Activated naive CD4-positive, alpha-beta T cell (primary cell): Measurements from ENCODE around the gene ATF6B.
"Not testable (repeated sequence)": the region's sequence is repeated elsewhere in the genome, so short reads cannot be mapped to it uniquely, and the experiment has no call there.

Source experiments
- DNase-seq, 4 experiments: peaks; one replicate each; lab custom pipeline; 2025; lab: John Stamatoyannopoulos, UW

ATF6B gene

DNA sequence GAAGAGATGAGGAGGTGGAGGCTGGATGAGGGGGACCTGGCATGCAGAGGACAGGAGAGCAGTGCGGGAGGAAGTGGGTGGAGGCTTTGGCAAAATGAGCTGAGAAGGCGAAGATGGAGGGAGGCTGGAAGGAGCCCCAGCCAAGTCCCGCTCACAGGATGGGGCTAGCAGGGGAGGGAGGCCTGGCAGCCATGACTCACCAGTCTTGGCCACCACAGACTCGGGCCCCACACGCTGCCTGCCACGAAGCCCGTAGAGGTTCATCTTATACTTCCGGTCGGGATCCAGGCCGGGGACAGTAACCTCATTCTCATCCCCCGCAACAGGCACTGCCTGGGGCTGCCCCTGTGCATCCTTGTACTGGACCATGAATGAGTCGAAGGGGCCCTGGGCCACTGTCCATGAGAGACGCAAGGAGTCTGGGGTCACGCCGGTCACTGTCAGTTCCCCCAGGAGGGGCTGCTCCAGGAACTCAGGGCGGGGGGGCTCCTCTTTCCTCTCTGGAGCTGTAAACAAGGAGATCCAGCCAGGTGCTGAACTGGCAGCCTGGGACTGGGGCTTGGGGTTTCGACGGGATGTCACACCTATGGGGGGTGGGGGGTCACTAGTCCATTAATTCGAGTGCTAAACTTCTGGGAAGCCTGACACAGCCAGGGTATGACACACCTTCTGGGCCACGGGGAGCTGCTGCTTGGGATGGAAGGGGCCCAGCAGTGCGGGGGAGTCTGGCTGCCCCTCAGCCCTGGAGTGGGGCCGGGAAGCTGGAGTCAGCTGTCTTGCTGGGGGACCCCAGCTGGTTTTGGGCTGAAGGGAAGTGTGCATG, 46.7 kb downstream of the ATF6B start:
- no peak for DNase-seq

DNA sequence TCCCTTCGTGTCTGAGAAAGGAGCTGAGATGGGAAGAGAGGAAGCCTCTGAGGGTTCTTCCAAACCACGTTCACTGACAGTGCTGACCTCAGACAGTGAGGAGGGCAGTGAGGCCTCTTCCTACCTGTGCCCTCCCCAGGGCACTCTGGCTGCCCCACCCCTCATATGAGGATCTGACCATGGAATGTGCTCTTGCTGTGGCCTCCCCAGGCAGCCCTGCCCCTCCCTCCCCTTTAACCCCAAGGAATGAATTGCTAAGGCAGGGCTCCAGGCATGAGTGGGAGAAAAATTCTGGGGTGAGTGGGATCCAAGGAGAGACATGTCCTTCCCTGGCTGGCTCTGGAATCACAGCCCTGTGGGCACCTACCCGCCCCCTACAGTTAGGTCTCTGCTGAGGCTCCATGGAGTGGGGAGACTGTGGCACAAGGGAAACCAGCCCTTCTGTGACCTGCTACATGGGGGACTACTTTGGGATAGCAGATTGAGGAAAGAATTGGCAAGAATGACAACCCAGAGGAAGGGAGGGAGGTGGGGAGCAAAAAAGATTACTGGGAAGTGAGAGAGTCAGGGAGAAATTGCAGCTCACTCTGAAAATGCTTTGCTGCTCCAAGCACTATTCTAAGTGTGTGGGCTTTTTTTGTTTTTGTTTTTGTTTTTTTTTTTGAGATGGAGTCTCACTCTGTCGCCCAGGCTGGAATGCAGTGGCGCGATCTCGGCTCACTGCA, 48.3 kb downstream of the ATF6B start:
- no peak for DNase-seq

DNA sequence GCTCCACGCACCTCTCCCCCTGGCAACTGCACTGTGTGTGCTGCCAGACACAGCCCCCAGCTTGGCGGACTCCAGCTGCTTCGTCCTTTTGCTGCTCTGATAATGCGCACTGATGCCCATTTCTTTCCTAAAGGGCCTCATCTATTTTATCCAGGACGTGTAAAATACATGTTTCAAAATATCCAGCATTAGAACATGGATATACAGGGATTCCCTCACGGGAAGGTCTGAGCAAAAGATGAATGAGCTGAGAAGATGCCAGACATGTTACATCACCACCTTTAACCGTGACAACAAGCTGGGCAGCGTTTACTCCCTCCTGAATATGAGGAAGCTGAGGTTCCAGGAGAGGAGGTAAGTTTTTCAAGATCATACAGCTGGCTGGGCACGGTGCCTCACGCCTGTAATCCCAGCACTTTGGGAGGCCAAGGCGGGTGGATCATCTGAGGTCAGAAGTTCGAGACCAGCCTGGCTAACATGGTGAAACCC, 51.7 kb downstream of the ATF6B start:
- no peak for DNase-seq

DNA sequence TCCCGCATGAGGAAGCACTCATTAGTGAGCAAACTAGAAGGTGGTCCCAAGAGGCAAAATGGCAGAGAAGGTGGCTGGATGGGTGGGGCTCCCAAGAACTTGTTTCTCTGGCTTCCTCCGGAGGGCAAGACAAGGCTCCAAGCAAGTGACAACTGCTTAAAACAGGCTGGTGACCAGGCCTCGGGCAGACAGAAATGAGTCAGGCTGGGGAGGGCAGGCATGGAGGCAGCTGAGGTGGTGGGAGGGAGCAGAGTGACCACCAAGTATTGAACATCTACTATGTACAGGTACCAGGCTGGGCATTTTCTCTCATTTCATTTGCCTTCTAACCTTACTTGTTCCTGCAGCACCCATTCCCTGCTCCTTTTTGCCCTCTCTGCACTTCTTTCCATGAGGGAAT, 52.3 kb downstream of the ATF6B start:
- no peak for DNase-seq

DNA sequence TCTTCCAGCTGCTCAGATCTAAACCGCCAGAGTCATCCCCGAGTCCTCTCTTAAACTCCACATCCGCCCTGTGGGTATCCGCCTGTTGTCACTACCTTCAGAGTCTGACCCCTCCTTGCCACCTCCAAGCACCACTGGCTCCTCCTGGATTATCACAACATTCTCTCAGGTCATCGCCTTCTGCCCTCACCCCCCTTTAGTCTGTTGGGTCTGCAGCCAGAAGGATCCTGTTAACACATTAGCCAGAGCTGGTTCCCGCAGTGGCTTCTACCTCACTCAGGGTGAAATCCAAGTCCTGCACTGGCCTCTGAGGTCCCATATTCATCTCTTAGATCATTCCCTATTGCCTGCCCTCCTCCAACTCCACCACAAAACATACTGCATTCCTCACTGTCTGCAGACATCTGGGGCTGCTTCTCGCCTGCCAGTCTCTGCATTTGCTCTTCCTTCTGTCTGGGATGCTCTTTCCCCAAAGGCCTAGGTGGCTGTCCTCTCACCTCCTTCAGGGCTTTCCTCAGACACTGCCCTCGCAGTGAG, 53.0 kb downstream of the ATF6B start:
- no peak for DNase-seq

DNA sequence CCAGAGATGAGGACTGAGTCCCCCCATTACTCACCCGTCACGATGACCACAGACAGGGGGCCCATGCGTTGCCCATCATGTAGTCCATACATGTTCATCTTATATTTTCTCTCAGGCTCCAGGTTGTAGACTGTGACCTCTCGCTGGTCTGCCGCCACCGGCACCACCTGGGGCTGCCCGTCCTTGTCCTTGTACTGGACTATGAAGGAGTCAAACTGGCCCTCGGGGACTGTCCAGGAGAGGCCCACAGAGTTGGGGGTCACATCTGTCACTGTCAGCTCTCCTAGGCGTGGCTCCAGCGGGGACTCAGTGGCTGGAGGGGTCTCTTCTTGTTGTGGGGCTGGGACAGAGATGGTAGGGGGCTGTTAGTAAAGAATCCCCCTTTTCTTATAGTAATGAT, 54.4 kb downstream of the ATF6B start:
- DNase-seq = no peak

DNA sequence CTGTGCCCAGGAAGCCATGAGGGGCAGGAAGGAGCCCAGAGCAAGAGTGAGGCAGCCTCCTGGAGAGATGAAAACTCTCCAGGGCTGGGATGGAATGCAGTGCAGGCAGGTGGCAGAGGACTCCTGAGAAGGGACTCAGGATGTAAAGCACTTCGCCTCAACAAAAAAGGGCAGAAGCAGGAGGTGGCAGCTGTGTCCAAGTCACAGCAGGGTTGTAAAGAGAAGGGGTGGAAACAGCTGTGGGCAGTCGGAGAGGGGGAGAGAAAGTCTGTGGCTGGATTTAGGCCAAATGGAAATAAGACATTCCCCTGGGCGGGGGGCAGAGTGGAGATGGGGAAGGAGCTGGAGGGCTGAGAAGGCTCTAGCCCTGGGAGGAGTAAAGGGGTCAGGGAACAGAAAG, 54.9 kb downstream of the ATF6B start:
- DNase-seq = no peak

DNA sequence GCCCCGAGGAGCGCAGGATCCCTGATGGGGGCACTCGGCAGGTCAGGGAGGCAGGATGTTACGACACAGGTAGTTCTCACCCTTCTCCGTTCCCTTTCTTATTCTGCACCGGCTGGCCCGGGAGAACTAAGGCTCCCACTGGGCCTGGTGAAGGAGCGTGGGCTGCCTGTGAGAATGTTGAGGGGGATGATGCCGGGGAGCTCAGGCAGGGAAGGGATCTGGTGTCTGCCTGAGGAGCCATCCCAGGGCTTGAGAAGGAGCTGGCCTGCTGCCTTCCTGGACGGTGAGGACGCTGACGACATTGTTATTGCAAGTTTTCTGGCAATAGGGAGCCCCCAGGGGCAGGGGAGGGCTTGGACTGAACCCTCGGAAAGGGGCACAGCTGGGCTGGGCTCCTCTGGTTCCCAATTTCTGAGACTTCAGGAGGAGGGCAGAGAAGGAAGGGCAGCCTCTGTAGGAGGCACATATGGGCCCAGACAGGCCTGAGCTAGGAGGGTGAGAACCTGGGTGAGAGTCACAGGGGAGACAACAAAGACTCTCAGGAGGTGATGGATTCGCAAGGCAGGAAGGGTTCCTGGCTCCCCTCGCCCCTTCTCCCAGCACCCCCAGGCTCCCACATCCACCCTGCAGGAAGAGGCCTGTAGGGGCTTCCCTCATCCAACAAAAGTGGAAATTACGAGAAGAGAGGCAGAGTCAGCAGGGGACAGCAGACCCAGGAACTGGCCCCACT, 57.1 kb downstream of the ATF6B start:
- no peak for DNase-seq

DNA sequence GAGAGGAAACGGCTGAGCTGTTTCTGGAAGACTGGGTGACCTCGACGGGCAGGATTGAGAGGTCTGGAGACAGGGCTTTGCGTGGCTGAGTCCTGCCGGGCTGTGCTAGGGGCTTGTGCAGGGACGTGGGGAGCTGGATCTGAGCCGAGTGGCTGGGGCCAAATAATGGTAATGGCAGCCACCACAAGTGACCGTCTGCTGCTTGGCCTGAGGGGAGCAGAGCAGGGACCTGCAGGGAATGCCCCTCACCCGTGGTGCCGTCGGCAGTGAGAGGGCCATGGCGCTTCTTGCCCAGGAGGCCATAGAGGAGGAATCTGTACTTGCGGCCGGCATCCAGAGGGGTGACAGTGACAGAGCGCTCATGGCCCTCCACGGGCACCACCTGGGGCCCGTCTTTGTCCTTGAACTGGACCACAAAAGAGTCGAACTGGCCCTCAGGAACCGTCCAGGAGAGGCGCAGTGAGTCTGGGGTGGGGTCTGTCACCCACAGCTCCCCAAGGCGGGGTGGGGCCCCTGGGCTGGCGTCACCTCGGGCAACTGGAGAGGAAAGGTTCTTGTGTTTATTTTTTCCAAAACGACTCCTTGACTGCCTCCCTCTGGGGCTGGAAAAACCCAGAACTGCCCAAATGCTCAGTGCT, 58.0 kb downstream of the ATF6B start:
- DNase-seq = no peak

DNA sequence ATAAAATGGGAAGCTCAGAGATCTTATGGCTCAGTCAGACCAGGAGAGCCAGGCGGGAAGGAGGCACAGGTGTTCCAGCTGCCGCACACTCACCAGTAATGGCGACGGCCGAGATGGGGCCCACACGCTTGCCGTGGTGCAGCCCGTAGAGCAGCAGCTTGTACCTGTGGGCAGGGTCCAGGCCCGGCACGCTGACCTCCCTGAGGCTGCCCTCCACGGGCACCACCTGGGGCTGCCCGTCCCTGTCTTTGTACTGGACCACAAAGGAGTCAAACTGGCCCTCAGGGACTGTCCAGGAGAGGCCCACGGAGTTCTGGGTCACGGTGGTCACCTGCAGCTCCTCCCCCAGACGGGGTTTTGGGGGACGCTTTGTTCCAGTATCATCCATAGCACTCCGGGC, 58.6 kb downstream of the ATF6B start:
- DNase-seq = no peak

DNA sequence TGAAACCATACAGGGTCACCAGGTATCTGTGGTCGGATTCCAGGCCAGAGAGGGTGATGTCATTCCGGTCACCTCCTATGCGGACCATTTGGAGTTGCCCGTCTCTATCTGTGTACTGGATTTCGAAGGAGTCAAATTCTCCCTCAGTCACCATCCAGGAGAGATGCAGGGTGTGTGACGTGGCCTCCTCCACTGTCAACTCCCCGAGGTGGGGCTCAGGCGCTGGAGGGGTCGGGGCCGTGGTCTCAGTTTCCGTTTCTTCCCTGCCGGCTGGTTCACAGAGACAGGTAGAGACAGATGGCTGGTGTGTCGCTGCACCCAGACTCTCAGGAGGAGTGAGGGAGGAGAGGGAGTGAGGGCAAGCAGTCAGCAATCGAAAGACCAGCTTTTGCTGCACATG, 59.2 kb downstream of the ATF6B start:
- DNase-seq = no peak

DNA sequence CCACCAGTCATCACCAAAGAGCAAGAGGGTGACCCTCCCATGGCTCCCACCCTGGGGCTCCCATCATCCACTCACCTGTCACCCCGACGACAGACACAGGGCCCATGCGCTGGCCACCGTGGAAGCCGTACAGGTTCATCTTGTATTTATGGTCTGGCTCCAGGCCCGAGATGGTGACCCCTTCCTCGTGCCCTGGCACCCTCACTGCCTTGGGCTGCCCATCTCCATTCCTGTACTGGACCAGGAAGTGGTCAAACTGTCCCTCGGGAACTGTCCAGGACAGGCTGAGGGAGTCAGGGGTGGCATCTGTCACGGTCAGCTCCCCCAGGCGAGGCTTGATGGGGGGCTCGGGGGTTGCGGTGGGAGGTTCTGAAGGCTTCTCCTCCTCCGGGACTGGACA, 59.7 kb downstream of the ATF6B start:
- DNase-seq = not testable (repeated sequence)

DNA sequence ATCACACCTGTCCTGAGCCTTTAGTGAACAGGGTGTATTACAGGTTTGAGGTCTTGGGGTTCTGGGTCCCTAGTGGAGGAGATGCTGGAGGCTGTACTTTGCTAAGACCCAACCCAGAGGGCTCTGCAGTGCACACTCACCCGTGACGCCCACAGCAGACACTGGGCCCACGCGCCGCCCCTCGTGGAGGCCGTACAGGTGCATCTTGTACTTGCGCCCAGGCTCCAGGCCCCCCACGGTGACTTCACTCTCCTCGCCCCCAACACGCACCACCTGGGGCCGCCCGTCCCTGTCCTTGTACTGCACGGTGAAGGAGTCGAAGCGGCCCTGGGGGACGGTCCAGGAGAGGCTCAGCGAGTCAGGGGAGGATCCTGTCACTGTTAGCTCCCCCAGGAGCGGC, 60.5 kb downstream of the ATF6B start:
- not testable (repeated sequence) for DNase-seq
